Endothelial cell of umbilical vein (primary cell): Measurements from ENCODE around the gene STXBP2. TPM values are rescaled to one million over a fixed set of nuclear protein-coding genes. Genes with fewer than 3 reads are reported as not detected.
A peak's percentile ranks its signal among the peaks of the same experiment; 100 is the strongest.

Source experiments
- BruUV-seq: library from RNA; stranded (reverse); fragments of 400-500 nt; replicated peaks from 2 replicates; lab custom pipeline; 2021; lab: Mats Ljungman, UMichigan
- CTCF ChIA-PET: fragments of 300-600, 350-600 bp; sonication (Branson Sonifier 250); formaldehyde crosslinking; loops from one replicate; lab custom pipeline; 2021; ENCODE audit warnings: antibody characterized with exemption, inconsistent platforms; lab: Charles Lee
- POLR2A ChIA-PET: fragments of 300-600, 350-600 bp; sonication (Branson Sonifier 250); formaldehyde crosslinking; loops from one replicate; lab custom pipeline; 2021; ENCODE audit warnings: antibody characterized with exemption, inconsistent platforms; lab: Charles Lee
- DNase-seq: peaks from one replicate; pipeline ENCODE4 v3.0.0-alpha.2; 2011; ENCODE audit warnings: low read depth, low spot score
- FAIRE-seq: peaks from 2 replicates; lab custom pipeline; 2011; peaks lifted over from hg19 to GRCh38; lab: Jason Lieb, UNC
- H2AFZ ChIP-seq: 2 replicates; pipeline ENCODE4 v1.6.0; 2012; ENCODE audit warnings: low read depth, low read length, control low read depth, inconsistent platforms
- H3K27ac ChIP-seq: 2 replicates; pipeline ENCODE4 v1.5.1; 2011; ENCODE audit warnings: low read depth, mild to moderate bottlenecking, control low read depth, low read length, moderate library complexity; ENCODE audit not compliant: insufficient read depth
- H3K27me3 ChIP-seq, 2 experiments: 2 replicates each; pipeline versions ENCODE4 v1.6.0 to v1.6.1; 2011; ENCODE audit warnings: low read length in 2 of 2, mixed read lengths in 1 of 2; ENCODE audit not compliant: control insufficient read depth in 2 of 2, insufficient read depth in 2 of 2
- H3K36me3 ChIP-seq, 2 experiments: 2 replicates in 1 of 2; 3 replicates in 1 of 2; pipeline ENCODE4 v1.5.1; 2011; ENCODE audit warnings: low read length in 2 of 2, mild to moderate bottlenecking in 1 of 2, moderate library complexity in 1 of 2; ENCODE audit not compliant: control insufficient read depth in 2 of 2, insufficient read depth in 2 of 2; ENCODE audit errors: extremely low read depth in 1 of 2
- H3K4me1 ChIP-seq: 3 replicates; pipeline ENCODE4 v1.5.1; 2011; ENCODE audit warnings: mild to moderate bottlenecking, low read length; ENCODE audit not compliant: control insufficient read depth, insufficient read depth; ENCODE audit errors: extremely low read depth
- H3K4me2 ChIP-seq: 2 replicates; pipeline ENCODE4 v1.6.1; 2011; ENCODE audit warnings: low read length, control low read depth, mixed read lengths; ENCODE audit not compliant: insufficient read depth
- H3K4me3 ChIP-seq, 3 experiments: fragments of 200-600 bp in 1 of 3; sonication (generic), shearing (Covaris generic) in 1 of 3; replicated peaks in 1 of 3; 2 replicates each; pipeline ENCODE4 v1.5.1; 2011 to 2016; ENCODE audit warnings: control low read depth in 3 of 3, low read length in 3 of 3, mild to moderate bottlenecking in 2 of 3, inconsistent platforms in 1 of 3, low read depth in 1 of 3, moderate library complexity in 1 of 3; ENCODE audit not compliant: insufficient read depth in 1 of 3
- H3K79me2 ChIP-seq: 2 replicates; pipeline ENCODE4 v1.6.0; 2012; ENCODE audit warnings: low read length, inconsistent platforms; ENCODE audit not compliant: control insufficient read depth, insufficient read depth
- H3K9ac ChIP-seq: replicated peaks from 2 replicates; pipeline ENCODE3; 2011; ENCODE audit warnings: low read length, control low read depth; ENCODE audit not compliant: insufficient read depth; ENCODE audit errors: extremely low read depth
- H3K9me1 ChIP-seq: replicated peaks from 3 replicates; pipeline ENCODE4 v1.6.0; 2011; ENCODE audit warnings: mild to moderate bottlenecking, low read length; ENCODE audit not compliant: control insufficient read depth, insufficient read depth; ENCODE audit errors: extremely low read depth
- H3K9me3 ChIP-seq: replicated peaks from 2 replicates; pipeline ENCODE4 v1.5.1; 2012; ENCODE audit warnings: low read length, inconsistent platforms; ENCODE audit not compliant: control insufficient read depth, insufficient read depth
- H4K20me1 ChIP-seq: replicated peaks from 2 replicates; pipeline ENCODE3; 2011; ENCODE audit warnings: mild to moderate bottlenecking, low read length; ENCODE audit not compliant: control insufficient read depth, insufficient read depth; ENCODE audit errors: extremely low read depth
- EZH2 ChIP-seq: IDR thresholded peaks from 2 replicates; pipeline ENCODE4 v1.6.1; 2012; ENCODE audit warnings: borderline replicate concordance, low read depth, mild to moderate bottlenecking, moderate library complexity, low read length, inconsistent platforms; ENCODE audit not compliant: severe bottlenecking
- FOS ChIP-seq: IDR thresholded peaks from 2 replicates; pipeline ENCODE4 v1.6.1; 2011; ENCODE audit warnings: mild to moderate bottlenecking, low read length, moderate library complexity, borderline replicate concordance; ENCODE audit not compliant: insufficient read depth
- GATA2 ChIP-seq: IDR thresholded peaks from 2 replicates; pipeline ENCODE4 v1.7.0; 2011; ENCODE audit warnings: low read depth, mild to moderate bottlenecking, moderate library complexity, mixed read lengths, low read length; ENCODE audit not compliant: insufficient read length, insufficient read depth
- JUN ChIP-seq: IDR thresholded peaks from 2 replicates; pipeline ENCODE4 v1.6.1; 2011; ENCODE audit warnings: borderline replicate concordance, low read depth; ENCODE audit not compliant: insufficient read length, insufficient read depth
- MAX ChIP-seq: IDR thresholded peaks from 2 replicates; pipeline ENCODE4 v1.6.1; 2011; ENCODE audit not compliant: insufficient read depth, insufficient read length
- MYC ChIP-seq: IDR thresholded peaks from one replicate; pipeline ENCODE4 v1.6.1; 2011; ENCODE audit warnings: mild to moderate bottlenecking, low read depth, low read length
- POLR2A ChIP-seq: IDR thresholded peaks from 2 replicates; pipeline ENCODE4 v1.6.1; 2012; ENCODE audit warnings: low read depth, mild to moderate bottlenecking, control low read depth, low read length
- POLR2AphosphoS5 ChIP-seq: IDR thresholded peaks from 2 replicates; pipeline ENCODE4 v1.6.1; 2012; ENCODE audit warnings: low read depth, mild to moderate bottlenecking, control low read depth, low read length, moderate library complexity; ENCODE audit not compliant: insufficient read depth
- dilution Hi-C: fragments of 300-500 bp; cut with MboI; formaldehyde crosslinking; loops from one replicate; pipeline ENCODE4 v1.15.0; 2019; ENCODE audit warnings: low sequenced_read_pairs; ENCODE audit not compliant: extremely low pct_ligation_motif_present
- intact Hi-C: fragments of 100-400 bp; cut with micrococcal nuclease; formaldehyde crosslinking; loops from one replicate; pipeline ENCODE4 v1.10.0; 2022
- polyA plus RNA-seq, 4 experiments: library from polyadenylated mRNA; depleted of rRNA in 3 of 4; stranded (reverse) in 3 of 4; unstranded in 1 of 4; fragments of >200 nt; gene quantifications; 2 replicates each; pipeline versions ENCODE4 v1.2.1 to v1.2.3, GENCODE V29; 2011 to 2012; ENCODE audit warnings: missing spikeins in 1 of 4
- total RNA-seq: library from RNA; stranded (reverse); gene quantifications from 2 replicates; pipeline ENCODE4 v1.2.3, GENCODE V29; 2021
- TF ChIP-seq, protein P1 (sequence below), 2 donors: IDR thresholded peaks; 1 replicate in 1 of 2; 2 replicates in 1 of 2; pipeline ENCODE4 v1.5.1; 2011; ENCODE audit warnings: low read length in 2 of 2, mild to moderate bottlenecking in 2 of 2, moderate library complexity in 2 of 2, control low read depth in 1 of 2, inconsistent platforms in 1 of 2, low read depth in 1 of 2; ENCODE audit not compliant: insufficient read depth in 1 of 2; ENCODE audit errors: extremely low read depth in 1 of 2

Gene STXBP2
- total and polyA plus RNA-seq, 2 donors (not counting 3 experiments of a cell fraction or from before 2014, with no cell fraction given): 70.0 to 105 TPM

- Histone ChIP-seq H3K4me3 (peak overlapping the region; percentile 42 to 62 (median 61)), H3K36me3 (no peaks in the 10 kb centered on the region), H4K20me1 (no peaks in the 10 kb centered on the region), H3K4me2 (peak overlapping the region; percentile 32), H2AFZ (peak overlapping the region; percentile 44), H3K79me2 (no peaks in the 10 kb centered on the region), H3K27ac (peak overlapping the region; percentile 58), H3K27me3 (no peaks in the 10 kb centered on the region), H3K9ac (peak overlapping the region; percentile 49), H3K9me1 (no peaks in the 10 kb centered on the region), H3K9me3 (no peaks in the 10 kb centered on the region), H3K4me1 (peaks cover 7% of the 10 kb centered on the region)
- ChIA-PET CTCF (interaction anchor here (0.8 to 1.3 kb wide), 4 partner anchors 8 to 232 kb away, joined by 3 to 4 read pairs (median 3); partner anchors contain the start of genes PET100, TRAPPC5 and XAB2), POLR2A (no interaction called here)
- DNase-seq: peak; percentile 22
- TF ChIP-seq POLR2AphosphoS5 (peak; percentile 11), JUN (no peak)
- BruUV-seq: TSS peak; percentile 38
- dilution Hi-C loops (no loop called here), intact Hi-C loops (loop anchor here (1.0 kb wide), 1 partner anchor 8 kb away; the partner anchor contains the start of genes PET100 and XAB2)
- peak; percentile 69 for FAIRE-seq
Observed at GRCh38 chr19:7637374-7638256, 705 bp downstream of the STXBP2 start.

DNA sequence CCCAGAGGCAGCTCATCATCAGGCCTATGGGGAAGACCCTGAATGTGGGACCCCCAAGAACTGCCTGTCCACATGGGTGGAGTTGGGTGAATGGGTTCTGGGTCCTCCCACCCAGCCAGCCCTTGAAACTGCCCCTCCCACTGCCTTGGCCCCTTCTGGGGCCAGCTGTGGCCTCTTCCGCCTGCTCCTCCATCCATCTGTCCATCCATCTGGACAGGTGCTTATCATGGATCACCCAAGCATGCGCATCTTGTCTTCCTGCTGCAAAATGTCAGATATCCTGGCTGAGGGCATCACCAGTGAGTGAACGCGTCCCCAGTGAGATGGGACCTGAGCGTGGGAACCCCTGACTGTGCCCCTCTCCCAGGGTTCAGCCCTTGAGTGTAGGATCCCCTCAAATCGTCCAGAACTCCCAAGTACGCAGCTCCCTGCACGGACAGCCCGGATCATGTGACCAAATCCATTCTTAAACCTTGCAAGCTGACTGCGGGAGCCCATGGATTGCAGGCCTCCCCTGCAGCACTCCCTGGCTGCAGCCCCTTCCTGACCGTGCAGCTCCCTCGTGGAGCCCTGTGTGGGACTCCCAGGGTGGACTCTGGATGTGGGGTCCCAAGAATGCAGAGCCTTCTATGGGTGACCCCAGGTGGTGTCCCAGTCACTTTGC is 2.0 kb downstream of the STXBP2 start:
- ChIA-PET POLR2A (no interaction called here), CTCF (interaction anchor here (1.3 kb wide), 1 partner anchor 9 kb away, joined by 4 read pairs; the partner anchor contains the start of genes PET100 and XAB2)
- dilution Hi-C loops: no loop called here

More for the DNA sequence above, 2.0 kb downstream of the STXBP2 start:
- intact Hi-C loops: no loop called here
- DNase-seq (no peak), FAIRE-seq (no peak)
- no TSS peak for BruUV-seq
- H4K20me1 ChIP-seq: no peaks in the 10 kb centered on the region
- no peak overlapping the region for H2AFZ ChIP-seq
- H3K27ac ChIP-seq: no peak overlapping the region
- H3K9me3 ChIP-seq: no peaks in the 10 kb centered on the region
- H3K27me3 ChIP-seq: no peaks in the 10 kb centered on the region
- no peaks in the 10 kb centered on the region for H3K9me1 ChIP-seq
- H3K9ac ChIP-seq: no peak overlapping the region
- H3K4me3 ChIP-seq: no peak overlapping the region
- no peak overlapping the region for H3K4me2 ChIP-seq
- no peaks in the 10 kb centered on the region for H3K79me2 ChIP-seq
- TF ChIP-seq MYC (no peak), FOS (no peak), JUN (no peak), MAX (no peak), POLR2AphosphoS5 (no peak), EZH2 (no peak), GATA2 (no peak), POLR2A (no peak)
- TF ChIP-seq, protein P1, sequence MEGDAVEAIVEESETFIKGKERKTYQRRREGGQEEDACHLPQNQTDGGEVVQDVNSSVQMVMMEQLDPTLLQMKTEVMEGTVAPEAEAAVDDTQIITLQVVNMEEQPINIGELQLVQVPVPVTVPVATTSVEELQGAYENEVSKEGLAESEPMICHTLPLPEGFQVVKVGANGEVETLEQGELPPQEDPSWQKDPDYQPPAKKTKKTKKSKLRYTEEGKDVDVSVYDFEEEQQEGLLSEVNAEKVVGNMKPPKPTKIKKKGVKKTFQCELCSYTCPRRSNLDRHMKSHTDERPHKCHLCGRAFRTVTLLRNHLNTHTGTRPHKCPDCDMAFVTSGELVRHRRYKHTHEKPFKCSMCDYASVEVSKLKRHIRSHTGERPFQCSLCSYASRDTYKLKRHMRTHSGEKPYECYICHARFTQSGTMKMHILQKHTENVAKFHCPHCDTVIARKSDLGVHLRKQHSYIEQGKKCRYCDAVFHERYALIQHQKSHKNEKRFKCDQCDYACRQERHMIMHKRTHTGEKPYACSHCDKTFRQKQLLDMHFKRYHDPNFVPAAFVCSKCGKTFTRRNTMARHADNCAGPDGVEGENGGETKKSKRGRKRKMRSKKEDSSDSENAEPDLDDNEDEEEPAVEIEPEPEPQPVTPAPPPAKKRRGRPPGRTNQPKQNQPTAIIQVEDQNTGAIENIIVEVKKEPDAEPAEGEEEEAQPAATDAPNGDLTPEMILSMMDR (IDR thresholded peaks at IDR 0.05; ENCODE audit: extremely low read depth in 1 of 2, insufficient read depth in 1 of 2, low read depth in 1 of 2, low read length in 2 of 2): no peak
- H3K36me3 ChIP-seq: no peaks in the 10 kb centered on the region
- peaks cover 7% of the 10 kb centered on the region for H3K4me1 ChIP-seq
